NOMO-1 treated with dmso at 0.1 percent for 144 hours (cell line): ENCODE data around the gene MAMDC4.
A peak's percentile ranks its signal among the peaks of the same experiment; 100 is the strongest.

Experiments
- DNase-seq: peaks from one replicate; lab custom pipeline; 2025; ENCODE audit not compliant: unreplicated experiment; lab: John Stamatoyannopoulos, UW

The MAMDC4 gene

DNA sequence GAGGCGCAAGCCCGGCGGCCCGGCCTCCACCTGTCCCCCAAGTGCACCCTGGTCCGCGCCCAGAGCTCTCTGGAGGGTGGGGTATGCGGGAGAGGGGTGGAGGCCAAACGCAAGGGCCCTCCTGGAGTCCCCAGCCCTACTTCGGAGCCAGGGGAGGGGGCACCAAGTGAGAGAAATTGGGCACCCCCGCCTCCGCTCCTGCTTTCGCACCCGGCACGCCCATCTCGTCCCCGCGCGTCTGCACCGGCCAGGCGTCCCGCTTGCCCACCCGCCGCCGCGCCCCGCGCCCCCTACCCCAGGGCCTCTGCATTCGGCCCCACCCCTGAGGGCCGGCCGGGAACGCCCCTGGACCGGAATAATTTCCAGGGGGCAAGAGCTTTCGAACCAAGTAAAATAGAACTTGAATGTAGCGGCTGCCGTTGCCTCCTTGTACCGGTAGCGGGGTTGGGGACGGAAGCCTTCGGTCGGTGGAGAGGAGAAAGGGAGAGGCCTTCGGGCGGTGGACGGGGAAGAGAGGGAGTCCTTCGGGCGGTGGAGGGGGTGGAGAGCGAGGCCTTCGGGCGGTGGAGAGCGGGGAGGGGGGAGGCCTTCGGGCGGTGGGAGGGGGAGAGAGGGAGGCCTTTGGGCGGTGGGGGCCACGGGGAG, 3.6 kb upstream of the MAMDC4 start:
- peak; percentile 49 for DNase-seq

DNA sequence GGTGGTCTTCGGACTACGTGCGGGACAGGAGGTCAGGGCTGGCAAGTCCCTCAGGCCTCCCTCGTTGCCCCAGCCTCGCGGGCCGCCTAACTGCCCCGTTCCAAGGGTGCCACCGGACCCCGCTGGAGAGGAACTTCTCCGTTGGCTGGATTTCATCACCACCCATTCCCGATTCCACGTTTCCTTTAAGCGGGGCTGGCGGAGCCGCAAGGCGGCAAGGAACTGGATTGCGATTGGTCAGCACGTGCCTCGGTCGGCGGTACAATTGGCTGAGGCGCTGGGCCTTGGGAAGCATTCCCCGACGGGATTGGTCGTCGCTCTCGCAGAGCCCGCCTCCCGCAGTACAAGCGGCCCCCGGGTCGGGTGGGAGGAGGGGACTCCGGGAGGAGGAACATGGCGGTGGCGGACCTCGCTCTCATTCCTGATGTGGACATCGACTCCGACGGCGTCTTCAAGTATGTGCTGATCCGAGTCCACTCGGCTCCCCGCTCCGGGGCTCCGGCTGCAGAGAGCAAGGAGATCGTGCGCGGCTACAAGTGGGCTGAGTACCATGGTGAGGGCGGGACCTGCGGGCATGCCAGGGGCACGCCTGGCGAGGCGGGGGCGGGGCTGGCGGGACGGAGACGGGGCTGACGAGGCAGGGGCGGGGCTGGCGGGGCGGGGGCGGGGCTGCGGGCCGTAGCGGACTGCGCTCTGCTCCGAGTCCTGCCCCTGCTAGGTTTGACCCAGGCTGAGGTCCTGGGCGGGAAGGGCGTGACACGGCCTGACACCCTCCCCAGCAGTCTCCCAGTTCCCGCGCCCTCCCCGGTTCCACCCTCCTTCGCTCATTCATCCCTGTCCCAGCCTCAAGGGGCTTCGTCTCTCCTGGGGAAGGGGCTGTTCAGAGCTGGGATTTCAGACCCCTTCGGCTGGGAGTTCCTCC, 2.8 kb upstream of the MAMDC4 start, which contains the start of gene PHPT1:
TSS of gene PHPT1 (plus strand) at position 372 of the 922 bp plus-strand sequence. CDS start at position 394, 22 bp downstream.
- DNase-seq = peak; percentile 100

DNA sequence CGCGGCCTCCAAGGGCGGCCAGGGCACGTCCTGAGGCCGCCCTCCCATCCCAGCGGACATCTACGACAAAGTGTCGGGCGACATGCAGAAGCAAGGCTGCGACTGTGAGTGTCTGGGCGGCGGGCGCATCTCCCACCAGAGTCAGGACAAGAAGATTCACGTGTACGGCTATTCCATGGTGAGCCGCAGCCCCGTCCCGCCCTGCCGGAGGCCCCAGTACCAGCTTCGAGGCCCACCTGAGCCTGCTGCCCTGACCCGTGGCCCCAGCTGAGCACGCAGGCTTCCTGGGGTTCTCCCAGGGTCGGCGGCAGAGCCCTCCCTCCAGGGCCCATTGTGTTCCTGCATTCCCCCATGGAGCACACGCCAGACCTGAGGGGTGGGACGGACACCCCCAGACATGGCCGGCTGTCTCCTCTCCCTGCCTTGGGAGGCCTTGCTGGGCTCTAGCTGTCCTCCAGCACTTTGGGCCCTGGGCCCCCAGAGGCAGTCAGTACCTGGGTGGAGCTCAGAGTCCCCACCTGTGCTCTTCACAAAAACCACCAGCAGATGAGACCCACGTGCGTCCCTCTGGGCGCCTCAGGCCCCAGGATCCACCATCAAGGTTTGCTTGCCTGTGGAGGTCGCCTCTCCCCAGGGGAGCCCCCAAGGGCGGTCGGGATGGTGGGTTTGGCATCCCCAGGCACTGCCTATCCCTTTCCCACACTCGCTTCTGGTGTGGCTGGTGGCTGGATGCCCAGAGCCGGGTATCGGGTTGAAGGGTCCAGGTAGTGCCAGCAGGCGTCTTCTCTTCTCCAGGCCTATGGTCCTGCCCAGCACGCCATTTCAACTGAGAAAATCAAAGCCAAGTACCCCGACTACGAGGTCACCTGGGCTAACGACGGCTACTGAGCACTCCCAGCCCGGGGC, 1.9 kb upstream of the MAMDC4 start:
- no peak for DNase-seq

- DNase-seq = no peak
These were observed 1.0 kb upstream of the MAMDC4 start for GRCh38 chr9:136850866-136851775.

DNA sequence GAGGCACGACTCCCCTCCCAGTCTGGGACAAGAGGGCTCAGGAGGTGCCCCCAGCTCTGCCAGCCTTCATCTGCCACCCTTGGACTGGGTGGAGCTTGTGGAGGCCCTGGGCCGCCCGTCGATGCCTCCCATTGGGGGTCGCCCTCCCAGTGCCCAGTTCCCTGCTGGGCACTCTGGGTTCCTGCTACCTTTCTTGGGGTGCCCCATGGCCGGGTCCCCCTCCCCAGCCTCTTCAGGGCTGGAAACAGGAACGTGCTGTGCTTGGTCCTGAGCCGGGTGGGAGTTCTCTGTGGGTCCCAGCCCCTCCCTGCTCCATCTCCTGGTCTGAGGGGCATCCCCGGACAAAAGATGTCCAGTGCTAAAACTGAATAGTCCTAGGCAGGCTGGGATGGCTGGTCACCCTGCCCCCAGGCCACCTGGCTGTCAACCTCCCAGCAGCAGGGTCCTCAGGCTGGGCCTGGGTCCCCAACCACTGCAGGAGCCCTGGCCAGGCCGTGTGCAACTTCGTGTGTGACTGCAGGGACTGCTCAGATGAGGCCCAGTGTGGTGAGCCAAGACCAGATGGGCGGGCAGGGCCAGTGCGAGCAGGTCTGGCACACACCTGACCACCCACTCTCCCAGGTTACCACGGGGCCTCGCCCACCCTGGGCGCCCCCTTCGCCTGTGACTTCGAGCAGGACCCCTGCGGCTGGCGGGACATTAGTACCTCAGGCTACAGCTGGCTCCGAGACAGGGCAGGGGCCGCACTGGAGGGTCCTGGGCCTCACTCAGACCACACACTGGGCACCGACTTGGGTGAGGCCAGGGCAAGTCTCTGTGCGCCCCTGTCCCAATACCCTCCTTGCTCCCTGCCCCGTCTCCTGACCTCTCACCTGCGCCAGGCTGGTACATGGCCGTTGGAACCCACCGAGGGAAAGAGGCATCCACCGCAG, 784 bp downstream of the MAMDC4 start:
- DNase-seq = no peak

GRCh38 chr9:136853596-136854112, 1.5 kb downstream of the MAMDC4 start:
- DNase-seq = no peak

GRCh38 chr9:136854113-136854841, 2.1 kb downstream of the MAMDC4 start:
- no peak for DNase-seq

DNA sequence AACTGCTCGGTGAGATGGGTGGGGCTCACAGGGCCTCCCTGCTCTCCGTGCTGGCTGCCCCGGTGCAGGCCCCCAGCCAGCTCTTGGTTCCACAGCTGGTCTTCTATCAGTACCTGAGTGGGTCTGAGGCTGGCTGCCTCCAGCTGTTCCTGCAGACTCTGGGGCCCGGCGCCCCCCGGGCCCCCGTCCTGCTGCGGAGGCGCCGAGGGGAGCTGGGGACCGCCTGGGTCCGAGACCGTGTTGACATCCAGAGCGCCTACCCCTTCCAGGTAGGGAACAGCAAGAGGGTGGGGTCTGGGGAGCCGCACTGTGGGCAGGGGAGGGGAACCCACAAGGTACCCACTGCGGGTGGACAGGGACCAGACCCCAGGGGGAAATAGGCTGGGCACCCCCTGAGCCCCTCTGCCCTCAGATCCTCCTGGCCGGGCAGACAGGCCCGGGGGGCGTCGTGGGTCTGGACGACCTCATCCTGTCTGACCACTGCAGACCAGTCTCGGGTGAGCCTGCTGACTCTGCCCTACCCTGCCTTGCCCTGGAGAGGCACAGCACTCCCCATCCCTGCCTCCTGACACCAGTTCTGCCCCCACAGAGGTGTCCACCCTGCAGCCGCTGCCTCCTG, 2.8 kb downstream of the MAMDC4 start:
- DNase-seq = no peak

DNA sequence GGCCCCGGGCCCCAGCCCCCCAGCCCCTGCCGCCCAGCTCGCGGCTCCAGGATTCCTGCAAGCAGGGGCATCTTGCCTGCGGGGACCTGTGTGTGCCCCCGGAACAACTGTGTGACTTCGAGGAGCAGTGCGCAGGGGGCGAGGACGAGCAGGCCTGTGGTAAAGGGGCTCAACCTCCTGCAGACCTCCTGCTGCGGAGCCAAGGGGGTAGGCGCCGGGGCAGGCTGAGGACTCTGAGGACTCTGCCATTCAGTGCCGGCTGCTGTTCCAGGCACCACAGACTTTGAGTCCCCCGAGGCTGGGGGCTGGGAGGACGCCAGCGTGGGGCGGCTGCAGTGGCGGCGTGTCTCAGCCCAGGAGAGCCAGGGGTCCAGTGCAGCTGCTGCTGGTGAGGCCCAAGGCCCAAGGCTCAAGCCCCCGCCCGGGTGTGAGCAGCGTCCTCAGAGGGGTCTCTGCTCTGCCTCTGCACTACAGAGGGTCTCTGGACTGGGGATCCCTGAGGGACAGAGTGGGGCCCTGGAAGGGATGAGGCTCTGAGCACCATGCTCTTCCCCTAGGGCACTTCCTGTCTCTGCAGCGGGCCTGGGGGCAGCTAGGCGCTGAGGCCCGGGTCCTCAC, 3.4 kb downstream of the MAMDC4 start:
- no peak for DNase-seq

DNA sequence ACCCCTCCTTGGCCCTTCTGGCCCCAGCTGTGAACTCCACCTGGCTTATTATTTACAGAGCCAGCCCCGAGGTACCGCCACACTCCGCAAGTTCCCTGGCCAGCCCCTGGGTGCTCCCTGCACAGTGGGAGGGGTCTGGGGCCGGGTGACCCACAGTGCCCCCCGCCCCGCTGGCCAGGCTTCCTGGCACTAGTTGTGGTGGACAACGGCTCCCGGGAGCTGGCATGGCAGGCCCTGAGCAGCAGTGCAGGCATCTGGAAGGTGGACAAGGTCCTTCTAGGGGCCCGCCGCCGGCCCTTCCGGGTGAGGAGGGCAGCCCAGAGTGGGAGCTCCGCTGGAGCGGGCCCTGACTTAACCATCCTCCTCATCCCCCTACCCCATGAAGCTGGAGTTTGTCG, 3.9 kb downstream of the MAMDC4 start:
- no peak for DNase-seq

DNA sequence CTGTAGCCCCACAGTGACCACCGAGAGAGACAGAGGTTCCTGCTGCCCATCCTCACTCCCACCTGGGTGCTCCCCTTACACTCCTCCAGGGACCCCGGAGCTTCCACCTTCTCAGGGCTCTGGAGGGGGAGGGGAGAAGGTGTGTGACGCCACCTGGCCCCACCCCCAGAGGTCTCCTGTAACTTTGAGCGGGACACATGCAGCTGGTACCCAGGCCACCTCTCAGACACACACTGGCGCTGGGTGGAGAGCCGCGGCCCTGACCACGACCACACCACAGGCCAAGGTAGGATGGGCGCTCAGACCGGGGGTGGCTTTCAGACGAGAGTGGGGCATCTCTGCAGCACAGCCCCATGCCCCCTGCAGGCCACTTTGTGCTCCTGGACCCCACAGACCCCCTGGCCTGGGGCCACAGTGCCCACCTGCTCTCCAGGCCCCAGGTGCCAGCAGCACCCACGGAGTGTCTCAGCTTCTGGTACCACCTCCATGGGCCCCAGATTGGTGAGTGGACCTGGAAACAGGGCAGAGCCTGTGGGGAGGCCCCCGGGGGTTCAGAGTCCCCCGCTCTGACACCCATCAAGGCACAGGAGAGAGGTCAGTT, 4.5 kb downstream of the MAMDC4 start:
- no peak for DNase-seq

- no peak for DNase-seq
These were observed 5.0 kb downstream of the MAMDC4 start for GRCh38 chr9:136857166-136857565.

DNA sequence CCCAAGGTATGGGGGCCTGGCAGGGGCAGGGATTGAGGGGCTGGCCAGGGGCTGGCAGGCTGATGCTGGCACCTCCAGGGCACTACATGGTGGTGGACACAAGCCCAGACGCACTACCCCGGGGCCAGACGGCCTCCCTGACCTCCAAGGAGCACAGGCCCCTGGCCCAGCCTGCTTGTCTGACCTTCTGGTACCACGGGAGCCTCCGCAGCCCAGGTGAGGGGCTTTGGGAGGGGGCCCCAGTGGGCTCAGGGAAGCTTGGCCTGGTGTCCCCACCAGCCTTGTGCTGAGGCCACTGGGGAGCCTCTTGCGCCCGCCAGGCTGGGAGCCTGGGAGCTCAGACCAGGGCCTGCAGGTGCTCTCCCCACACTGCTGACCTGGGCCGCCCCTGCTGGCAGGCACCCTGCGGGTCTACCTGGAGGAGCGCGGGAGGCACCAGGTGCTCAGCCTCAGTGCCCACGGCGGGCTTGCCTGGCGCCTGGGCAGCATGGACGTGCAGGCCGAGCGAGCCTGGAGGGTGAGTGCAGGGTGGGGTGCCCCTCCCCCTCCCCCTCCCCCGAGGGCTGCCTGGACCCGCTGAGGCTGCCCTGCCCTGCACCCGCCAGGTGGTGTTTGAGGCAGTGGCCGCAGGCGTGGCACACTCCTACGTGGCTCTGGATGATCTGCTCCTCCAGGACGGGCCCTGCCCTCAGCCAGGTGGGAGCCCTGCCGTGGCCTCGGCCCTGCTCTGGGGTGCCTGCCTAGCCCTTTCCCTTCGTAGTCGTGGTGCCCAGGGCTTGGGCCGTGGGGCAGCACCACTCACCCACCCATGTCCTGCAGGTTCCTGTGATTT, 5.7 kb downstream of the MAMDC4 start:
- no peak for DNase-seq

DNA sequence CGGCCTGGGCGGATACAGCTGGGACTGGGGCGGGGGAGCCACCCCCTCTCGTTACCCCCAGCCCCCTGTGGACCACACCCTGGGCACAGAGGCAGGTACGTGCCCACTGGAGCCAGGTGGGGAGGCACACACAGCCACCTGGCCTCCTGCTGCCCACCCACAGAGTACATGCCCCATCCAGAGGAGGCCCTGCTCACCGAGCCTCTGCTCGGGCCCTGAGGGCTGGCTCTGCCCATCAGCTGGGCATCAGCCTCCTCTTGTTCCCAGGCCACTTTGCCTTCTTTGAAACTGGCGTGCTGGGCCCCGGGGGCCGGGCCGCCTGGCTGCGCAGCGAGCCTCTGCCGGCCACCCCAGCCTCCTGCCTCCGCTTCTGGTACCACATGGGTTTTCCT, 6.3 kb downstream of the MAMDC4 start:
- no peak for DNase-seq

DNA sequence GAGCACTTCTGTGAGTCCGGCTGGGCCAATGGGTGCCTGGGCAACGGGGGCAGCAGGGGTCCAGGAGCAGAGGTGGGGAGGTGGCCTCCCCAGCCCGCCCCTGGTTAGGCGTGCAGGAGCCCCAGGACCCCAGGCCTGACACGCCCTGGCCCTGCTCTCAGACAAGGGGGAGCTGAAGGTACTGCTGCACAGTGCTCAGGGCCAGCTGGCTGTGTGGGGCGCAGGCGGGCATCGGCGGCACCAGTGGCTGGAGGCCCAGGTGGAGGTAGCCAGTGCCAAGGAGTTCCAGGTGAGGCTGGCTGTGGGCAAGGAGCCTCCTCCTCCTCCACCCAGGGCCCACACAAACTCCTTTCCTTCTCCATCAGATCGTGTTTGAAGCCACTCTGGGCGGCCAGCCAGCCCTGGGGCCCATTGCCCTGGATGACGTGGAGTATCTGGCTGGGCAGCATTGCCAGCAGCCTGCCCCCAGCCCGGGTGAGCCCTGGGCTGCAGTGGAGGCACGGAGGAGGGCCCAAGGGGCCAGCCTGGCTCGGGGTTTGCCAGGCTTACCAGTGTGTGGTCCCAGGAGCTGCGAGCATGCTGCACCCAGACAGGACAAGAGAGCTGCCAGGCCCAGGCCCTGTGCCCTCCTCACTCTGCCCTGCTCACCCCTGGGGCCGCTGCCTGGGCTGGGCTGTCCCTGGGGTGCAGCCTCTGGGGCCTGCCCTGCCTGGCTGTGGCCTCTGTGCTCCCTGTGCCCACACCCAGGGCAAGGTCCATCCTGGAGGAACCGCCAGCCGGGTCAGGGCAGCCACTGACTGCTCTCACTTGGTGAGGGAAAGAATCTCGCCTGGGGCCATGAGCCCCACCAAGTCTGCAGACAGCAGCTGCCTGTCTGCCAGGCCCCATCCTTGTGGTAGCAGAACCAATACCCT, 7.0 kb downstream of the MAMDC4 start:
- no peak for DNase-seq
